ENCODE results near the gene ZC3H12C.

Gene ZC3H12C

DNA sequence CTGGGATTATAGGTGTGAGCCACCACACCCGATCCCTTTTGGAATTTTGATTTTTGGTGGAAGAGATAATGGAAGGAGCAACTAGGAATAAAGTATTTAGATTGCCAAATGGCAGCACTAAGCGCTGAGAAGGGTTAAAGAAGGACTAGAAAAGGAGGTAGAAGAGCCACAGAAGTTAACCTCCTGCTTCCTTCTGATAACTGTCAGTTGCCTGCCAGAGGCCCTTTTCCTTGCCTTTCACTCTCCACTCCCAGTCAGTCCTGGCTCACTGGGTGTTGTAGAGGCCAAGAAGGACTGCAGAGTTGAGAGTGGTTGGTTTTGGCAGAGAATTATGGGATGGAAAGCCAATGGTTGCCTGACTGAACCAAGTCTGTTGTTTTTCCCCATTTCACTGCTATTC is 19.3 kb downstream of the ZC3H12C start:
- H3K4me3 ChIP-seq (ENCODE audit: low read depth, low read length): no peak overlapping the region
- no peak for DNase-seq (ENCODE audit: low read depth)
- TF ChIP-seq POLR2A (IDR thresholded peaks at IDR 0.05; ENCODE audit: extremely low read depth, insufficient read length): no peak
- TF ChIP-seq, protein P1, sequence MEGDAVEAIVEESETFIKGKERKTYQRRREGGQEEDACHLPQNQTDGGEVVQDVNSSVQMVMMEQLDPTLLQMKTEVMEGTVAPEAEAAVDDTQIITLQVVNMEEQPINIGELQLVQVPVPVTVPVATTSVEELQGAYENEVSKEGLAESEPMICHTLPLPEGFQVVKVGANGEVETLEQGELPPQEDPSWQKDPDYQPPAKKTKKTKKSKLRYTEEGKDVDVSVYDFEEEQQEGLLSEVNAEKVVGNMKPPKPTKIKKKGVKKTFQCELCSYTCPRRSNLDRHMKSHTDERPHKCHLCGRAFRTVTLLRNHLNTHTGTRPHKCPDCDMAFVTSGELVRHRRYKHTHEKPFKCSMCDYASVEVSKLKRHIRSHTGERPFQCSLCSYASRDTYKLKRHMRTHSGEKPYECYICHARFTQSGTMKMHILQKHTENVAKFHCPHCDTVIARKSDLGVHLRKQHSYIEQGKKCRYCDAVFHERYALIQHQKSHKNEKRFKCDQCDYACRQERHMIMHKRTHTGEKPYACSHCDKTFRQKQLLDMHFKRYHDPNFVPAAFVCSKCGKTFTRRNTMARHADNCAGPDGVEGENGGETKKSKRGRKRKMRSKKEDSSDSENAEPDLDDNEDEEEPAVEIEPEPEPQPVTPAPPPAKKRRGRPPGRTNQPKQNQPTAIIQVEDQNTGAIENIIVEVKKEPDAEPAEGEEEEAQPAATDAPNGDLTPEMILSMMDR (IDR thresholded peaks at IDR 0.05; ENCODE audit: low read depth, low read length): no peak
- TF ChIP-seq MYC (IDR thresholded peaks at IDR 0.05; ENCODE audit: low read depth, low read length): no peak
- TF ChIP-seq, protein P2, sequence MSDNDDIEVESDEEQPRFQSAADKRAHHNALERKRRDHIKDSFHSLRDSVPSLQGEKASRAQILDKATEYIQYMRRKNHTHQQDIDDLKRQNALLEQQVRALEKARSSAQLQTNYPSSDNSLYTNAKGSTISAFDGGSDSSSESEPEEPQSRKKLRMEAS (IDR thresholded peaks at IDR 0.05; ENCODE audit: low read depth, low read length): no peak

DNA sequence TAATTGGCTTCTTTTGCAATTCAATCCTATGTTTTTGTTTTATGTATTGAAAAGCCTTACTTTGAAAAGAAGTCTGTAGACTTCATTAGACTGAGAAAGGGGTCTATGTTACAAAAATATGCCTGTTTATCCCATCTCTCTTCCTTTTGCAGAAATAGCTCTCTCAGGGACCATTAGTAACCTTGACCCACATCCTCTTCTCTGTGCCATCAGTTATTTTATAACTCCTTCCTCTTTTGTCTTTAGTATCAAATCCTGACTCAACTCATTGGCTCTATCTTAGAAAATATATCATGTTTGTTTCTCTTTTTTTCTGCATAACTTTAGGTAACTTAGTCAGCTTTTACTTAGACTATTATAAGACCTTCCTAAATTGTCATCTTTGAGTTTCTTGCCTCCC is 20.3 kb downstream of the ZC3H12C start:
- no peak overlapping the region for H3K4me3 ChIP-seq (ENCODE audit: low read depth, low read length)
- TF ChIP-seq MYC (IDR thresholded peaks at IDR 0.05; ENCODE audit: low read depth, low read length) (no peak), POLR2A (IDR thresholded peaks at IDR 0.05; ENCODE audit: extremely low read depth, insufficient read length) (no peak)
- TF ChIP-seq, protein P2 (IDR thresholded peaks at IDR 0.05; ENCODE audit: low read depth, low read length): no peak
- TF ChIP-seq, protein P1 (IDR thresholded peaks at IDR 0.05; ENCODE audit: low read depth, low read length): no peak
- DNase-seq (ENCODE audit: low read depth): no peak

DNA sequence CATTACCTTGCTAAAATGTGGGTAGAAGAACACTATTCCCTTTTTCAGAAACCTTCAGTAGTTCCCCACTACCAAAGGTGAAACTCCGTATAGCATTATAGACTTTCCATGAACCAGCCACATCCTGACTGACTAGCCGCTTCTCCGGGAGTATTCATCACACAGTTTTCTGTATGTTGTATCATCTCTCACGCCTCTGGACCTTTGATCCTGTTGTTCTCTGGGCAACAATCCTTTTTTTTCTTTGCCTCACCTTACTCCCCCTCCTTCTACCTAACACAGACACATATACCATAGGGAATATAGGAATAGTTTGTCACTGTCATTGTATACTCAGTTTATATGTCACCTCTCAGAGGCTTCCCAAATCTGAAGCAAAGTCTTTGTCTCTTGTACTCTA is 20.8 kb downstream of the ZC3H12C start:
- no peak for TF ChIP-seq MYC (IDR thresholded peaks at IDR 0.05; ENCODE audit: low read depth, low read length)
- TF ChIP-seq, protein P2 (IDR thresholded peaks at IDR 0.05; ENCODE audit: low read depth, low read length): no peak
- no peak for TF ChIP-seq POLR2A (IDR thresholded peaks at IDR 0.05; ENCODE audit: extremely low read depth, insufficient read length)
- TF ChIP-seq, protein P1 (IDR thresholded peaks at IDR 0.05; ENCODE audit: low read depth, low read length): no peak
- H3K4me3 ChIP-seq (ENCODE audit: low read depth, low read length): no peak overlapping the region
- no peak for DNase-seq (ENCODE audit: low read depth)

DNA sequence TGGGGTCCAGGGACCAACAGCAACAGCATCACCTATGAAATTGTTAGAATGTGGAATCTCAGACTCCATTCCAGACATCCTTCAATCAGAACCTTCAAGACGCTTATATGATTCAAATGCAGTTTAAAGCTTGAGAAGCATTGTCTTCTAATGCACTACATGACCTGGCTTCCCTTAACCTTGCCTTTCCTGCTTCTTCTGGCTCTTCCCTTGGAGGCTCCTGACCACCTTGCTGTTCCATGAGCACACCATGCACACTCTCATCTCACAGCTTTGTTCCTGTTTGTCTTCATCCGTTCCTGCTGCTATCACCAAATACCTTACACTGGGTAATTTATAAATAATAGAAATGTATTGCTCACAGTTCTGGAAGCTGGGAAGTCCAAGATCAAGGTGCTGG is 26.1 kb downstream of the ZC3H12C start:
- TF ChIP-seq MYC (IDR thresholded peaks at IDR 0.05; ENCODE audit: low read depth, low read length): no peak
- TF ChIP-seq, protein P2 (IDR thresholded peaks at IDR 0.05; ENCODE audit: low read depth, low read length): no peak
- TF ChIP-seq, protein P1 (IDR thresholded peaks at IDR 0.05; ENCODE audit: low read depth, low read length): no peak
- TF ChIP-seq POLR2A (IDR thresholded peaks at IDR 0.05; ENCODE audit: extremely low read depth, insufficient read length): no peak
- no peak for DNase-seq (ENCODE audit: low read depth)
- H3K4me3 ChIP-seq (ENCODE audit: low read depth, low read length): no peak overlapping the region

DNA sequence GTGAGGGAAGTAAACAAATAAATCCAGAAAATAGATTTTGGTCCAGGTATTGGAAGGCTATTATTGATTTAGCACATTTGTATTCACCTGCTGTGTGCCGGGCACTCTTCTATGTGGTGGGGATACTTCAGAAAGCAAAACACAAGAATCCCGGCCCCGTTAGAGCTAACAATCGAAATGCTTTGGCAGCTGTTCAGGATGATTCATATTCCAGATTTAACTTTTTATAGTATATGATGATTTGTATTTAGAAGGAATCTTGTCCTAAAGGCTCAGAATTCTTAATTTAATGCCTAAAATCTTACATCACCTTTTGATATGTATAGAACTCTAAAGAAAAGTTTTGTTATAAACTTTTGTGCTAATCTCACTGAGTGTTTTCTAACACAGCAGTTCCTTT is 28.0 kb downstream of the ZC3H12C start:
- no peak overlapping the region for H3K4me3 ChIP-seq (ENCODE audit: low read depth, low read length)
- TF ChIP-seq MYC (IDR thresholded peaks at IDR 0.05; ENCODE audit: low read depth, low read length): no peak
- TF ChIP-seq, protein P1 (IDR thresholded peaks at IDR 0.05; ENCODE audit: low read depth, low read length): no peak
- TF ChIP-seq, protein P2 (IDR thresholded peaks at IDR 0.05; ENCODE audit: low read depth, low read length): no peak
- TF ChIP-seq POLR2A (IDR thresholded peaks at IDR 0.05; ENCODE audit: extremely low read depth, insufficient read length): no peak
- no peak for DNase-seq (ENCODE audit: low read depth)

DNA sequence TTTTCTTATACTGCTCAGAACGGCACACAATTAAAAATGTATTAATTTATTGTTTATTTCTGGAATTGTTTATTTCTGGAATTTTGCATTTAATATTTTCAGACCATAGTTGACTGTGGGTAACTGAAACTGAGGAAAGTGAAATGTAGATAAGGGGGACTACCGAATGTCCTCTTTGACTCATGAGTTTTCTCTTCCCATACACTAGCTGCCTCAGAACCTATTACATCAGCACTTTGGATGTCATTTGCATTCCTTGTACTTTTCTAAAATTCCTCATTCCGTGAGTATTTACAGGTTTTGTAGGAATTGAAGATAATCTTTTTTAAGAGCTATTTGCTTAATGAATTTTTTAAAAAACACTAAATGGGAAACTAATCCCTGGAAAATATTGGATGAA is 29.8 kb downstream of the ZC3H12C start:
- TF ChIP-seq, protein P1 (IDR thresholded peaks at IDR 0.05; ENCODE audit: low read depth, low read length): no peak
- TF ChIP-seq POLR2A (IDR thresholded peaks at IDR 0.05; ENCODE audit: extremely low read depth, insufficient read length) (no peak), MYC (IDR thresholded peaks at IDR 0.05; ENCODE audit: low read depth, low read length) (no peak)
- TF ChIP-seq, protein P2 (IDR thresholded peaks at IDR 0.05; ENCODE audit: low read depth, low read length): no peak
- H3K4me3 ChIP-seq (ENCODE audit: low read depth, low read length): no peak overlapping the region
- no peak for DNase-seq (ENCODE audit: low read depth)
